ENCODE results near the gene PPFIA2. TPM values are rescaled to one million over a fixed set of nuclear protein-coding genes. Genes with fewer than 3 reads are reported as not detected.

Gene PPFIA2
- polyA plus RNA-seq, 3 donors, result not detected

GRCh38 chr12:81378601-81379285 lies 380.4 kb downstream of the PPFIA2 start:
- peaks cover 0 to 2% of the 10 kb centered on the region in 2 donors for H3K9me3 ChIP-seq (replicated peaks in 1 of 2; ENCODE audit: control insufficient read depth in 1 of 2, insufficient read depth in 1 of 2, low read length in 2 of 2)
- Mint-ChIP-seq H3K36me3 (no peaks in the 10 kb centered on the region), H3K9me3 (no peaks in the 10 kb centered on the region), H3K27me3 (ENCODE audit: low read depth in 3 of 3) (no peaks in the 10 kb centered on the region), H3K27ac (no peak overlapping the region), H3K4me1 (no peaks in the 10 kb centered on the region), H3K4me3 (no peak overlapping the region)
- no peak overlapping the region for H3K9ac ChIP-seq (ENCODE audit: insufficient read depth, low read length, poor library complexity, severe bottlenecking)
- H3K4me3 ChIP-seq (replicated peaks in 1 of 3; ENCODE audit: low read depth in 2 of 3, low read length in 3 of 3), result no peak overlapping the region
- H3K4me2 ChIP-seq (replicated peaks; ENCODE audit: extremely low read depth, low read length, poor library complexity, severe bottlenecking), result no peak overlapping the region
- TF ChIP-seq CTCF (IDR thresholded peaks at IDR 0.05), result no peak
- no peak overlapping the region for H3K27ac ChIP-seq (ENCODE audit: low read depth in 1 of 2, low read length in 2 of 2)
- no peaks in the 10 kb centered on the region for H3K36me3 ChIP-seq (replicated peaks in 1 of 2; ENCODE audit: control insufficient read depth in 1 of 2, insufficient read depth in 2 of 2, low read length in 2 of 2)
- no peak overlapping the region for H2AFZ ChIP-seq (ENCODE audit: insufficient read depth, low read depth, low read length, poor library complexity, severe bottlenecking)
- no peak for DNase-seq
- no peaks in the 10 kb centered on the region for H3K27me3 ChIP-seq (ENCODE audit: control insufficient read depth in 2 of 2, insufficient read depth in 2 of 2, low read length in 2 of 2)
- H3K79me2 ChIP-seq (ENCODE audit: insufficient read depth, low read length), result no peaks in the 10 kb centered on the region
- no peaks in the 10 kb centered on the region for H3K4me1 ChIP-seq (ENCODE audit: control insufficient read depth in 1 of 2, insufficient read depth in 2 of 2, low read length in 2 of 2)
- WGBS (ENCODE audit: insufficient coverage), result no CpG with 5 or more reads among the region's 4 CpGs
- intact Hi-C loops (cut with micrococcal nuclease), result no loop called here
- H4K20me1 ChIP-seq (ENCODE audit: insufficient read depth, low read length), result no peaks in the 10 kb centered on the region

DNA sequence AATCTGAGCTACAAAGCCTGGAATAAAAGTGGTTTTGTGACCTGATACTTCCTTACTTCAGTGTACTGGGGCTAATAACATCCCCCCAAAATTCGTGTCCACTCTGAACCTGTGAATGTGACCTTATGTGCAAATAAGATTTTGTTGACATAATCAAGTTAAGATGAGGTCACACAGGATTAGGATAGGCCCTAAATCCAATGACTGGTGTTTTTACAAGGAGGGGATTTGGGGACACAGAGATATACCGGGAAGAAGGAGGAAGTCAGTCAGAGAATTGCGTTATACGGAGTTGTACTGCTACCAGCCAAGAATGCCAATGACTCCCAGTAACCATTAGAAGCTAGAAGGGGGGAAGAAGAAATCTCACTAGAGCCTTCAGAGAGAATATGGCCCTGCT lies 381.4 kb downstream of the PPFIA2 start:
- DNase-seq, result no peak
- no peak overlapping the region for H2AFZ ChIP-seq (ENCODE audit: insufficient read depth, low read depth, low read length, poor library complexity, severe bottlenecking)
- no peaks in the 10 kb centered on the region for H3K36me3 ChIP-seq (replicated peaks in 1 of 2; ENCODE audit: control insufficient read depth in 1 of 2, insufficient read depth in 2 of 2, low read length in 2 of 2)
- TF ChIP-seq CTCF (IDR thresholded peaks at IDR 0.05), result no peak
- Mint-ChIP-seq H3K9me3 (no peaks in the 10 kb centered on the region), H3K36me3 (no peaks in the 10 kb centered on the region), H3K4me1 (no peaks in the 10 kb centered on the region), H3K4me3 (no peak overlapping the region), H3K27me3 (ENCODE audit: low read depth in 3 of 3) (no peaks in the 10 kb centered on the region), H3K27ac (no peak overlapping the region)
- peaks cover 0 to 2% of the 10 kb centered on the region in 2 donors for H3K9me3 ChIP-seq (replicated peaks in 1 of 2; ENCODE audit: control insufficient read depth in 1 of 2, insufficient read depth in 1 of 2, low read length in 2 of 2)
- H3K9ac ChIP-seq (ENCODE audit: insufficient read depth, low read length, poor library complexity, severe bottlenecking), result no peak overlapping the region
- no peaks in the 10 kb centered on the region for H4K20me1 ChIP-seq (ENCODE audit: insufficient read depth, low read length)
- no peaks in the 10 kb centered on the region for H3K4me1 ChIP-seq (ENCODE audit: control insufficient read depth in 1 of 2, insufficient read depth in 2 of 2, low read length in 2 of 2)
- intact Hi-C loops (cut with micrococcal nuclease), result no loop called here
- WGBS (ENCODE audit: insufficient coverage), result 88% methylated on average over 3 of the region's 4 CpGs
- H3K27me3 ChIP-seq (ENCODE audit: control insufficient read depth in 2 of 2, insufficient read depth in 2 of 2, low read length in 2 of 2), result no peaks in the 10 kb centered on the region
- H3K4me3 ChIP-seq (replicated peaks in 1 of 3; ENCODE audit: low read depth in 2 of 3, low read length in 3 of 3), result no peak overlapping the region
- H3K4me2 ChIP-seq (replicated peaks; ENCODE audit: extremely low read depth, low read length, poor library complexity, severe bottlenecking), result no peak overlapping the region
- no peak overlapping the region for H3K27ac ChIP-seq (ENCODE audit: low read depth in 1 of 2, low read length in 2 of 2)
- H3K79me2 ChIP-seq (ENCODE audit: insufficient read depth, low read length), result no peaks in the 10 kb centered on the region

All from CD14-positive monocyte (primary cell).